Glutamatergic neuron (in vitro differentiated cells): ENCODE data around the gene UNC5C. TPM values are rescaled to one million over a fixed set of nuclear protein-coding genes. Genes with fewer than 3 reads are reported as not detected.

Experiments used
- DNase-seq: peaks from one replicate; pipeline ENCODE4 v3.0.0; 2022
- H3K27ac Mint-ChIP-seq: one replicate; pipeline ENCODE4 v1.8.0; 2020; ENCODE audit warnings: mild to moderate bottlenecking, mixed read lengths, inconsistent platforms; ENCODE audit not compliant: unreplicated experiment
- H3K27me3 Mint-ChIP-seq: one replicate; pipeline ENCODE4 v1.8.0; 2020; ENCODE audit warnings: mild to moderate bottlenecking, moderate library complexity, mixed read lengths, inconsistent platforms; ENCODE audit not compliant: unreplicated experiment
- H3K36me3 Mint-ChIP-seq: one replicate; pipeline ENCODE4 v1.8.0; 2020; ENCODE audit warnings: mild to moderate bottlenecking, mixed read lengths, inconsistent platforms; ENCODE audit not compliant: unreplicated experiment
- H3K4me1 Mint-ChIP-seq: one replicate; pipeline ENCODE4 v1.8.0; 2020; ENCODE audit warnings: mild to moderate bottlenecking, low read depth, mixed read lengths, inconsistent platforms; ENCODE audit not compliant: unreplicated experiment
- H3K4me3 Mint-ChIP-seq: one replicate; pipeline ENCODE4 v1.8.0; 2020; ENCODE audit warnings: mild to moderate bottlenecking, mixed read lengths, inconsistent platforms; ENCODE audit not compliant: unreplicated experiment
- H3K9me3 Mint-ChIP-seq: one replicate; pipeline ENCODE4 v1.8.0; 2020; ENCODE audit warnings: mild to moderate bottlenecking, moderate library complexity, mixed read lengths, inconsistent platforms; ENCODE audit not compliant: unreplicated experiment
- CTCF ChIP-seq: fragments of 200-600 bp; sonication (generic); IDR thresholded peaks from one replicate; pipeline ENCODE4 v1.5.0; 2021; ENCODE audit not compliant: partially characterized antibody, unreplicated experiment
- total RNA-seq: library from RNA; stranded (reverse); fragmentation: NEBNext Ultra II Directional; extraction: Animal tissue kit (Norgen Biotek cat#: 25700); gene quantifications from one replicate; pipeline ENCODE4 v1.2.1, GENCODE V29; 2021; ENCODE audit not compliant: unreplicated experiment

Gene UNC5C
- total RNA-seq, 1 donor from 2014 or later: 41.2 TPM

GRCh38 chr4:95360906-95361695 lies 187.7 kb downstream of the UNC5C start:
- no peak for TF ChIP-seq CTCF
- no peak overlapping the region for H3K4me3 Mint-ChIP-seq
- no peaks in the 10 kb centered on the region for H3K9me3 Mint-ChIP-seq
- H3K36me3 Mint-ChIP-seq: no peaks in the 10 kb centered on the region
- no peak overlapping the region for H3K27ac Mint-ChIP-seq
- no peak for DNase-seq
- no peaks in the 10 kb centered on the region for H3K27me3 Mint-ChIP-seq
- H3K4me1 Mint-ChIP-seq: no peaks in the 10 kb centered on the region

- Mint-ChIP-seq H3K36me3 (no peaks in the 10 kb centered on the region), H3K4me1 (no peaks in the 10 kb centered on the region), H3K4me3 (no peak overlapping the region), H3K9me3 (no peaks in the 10 kb centered on the region), H3K27ac (no peak overlapping the region), H3K27me3 (no peaks in the 10 kb centered on the region)
- no peak for TF ChIP-seq CTCF
- no peak for DNase-seq
These were observed 188.4 kb downstream of the UNC5C start for GRCh38 chr4:95360256-95360903.

- TF ChIP-seq CTCF: no peak
- no peak for DNase-seq
- no peak overlapping the region for H3K27ac Mint-ChIP-seq
- H3K27me3 Mint-ChIP-seq: no peaks in the 10 kb centered on the region
- no peaks in the 10 kb centered on the region for H3K4me1 Mint-ChIP-seq
- no peaks in the 10 kb centered on the region for H3K36me3 Mint-ChIP-seq
- H3K4me3 Mint-ChIP-seq: no peak overlapping the region
- no peaks in the 10 kb centered on the region for H3K9me3 Mint-ChIP-seq
These were observed 190.4 kb downstream of the UNC5C start for GRCh38 chr4:95358421-95358820.

GRCh38 chr4:95355021-95355420 lies 193.8 kb downstream of the UNC5C start:
- H3K4me1 Mint-ChIP-seq: no peaks in the 10 kb centered on the region
- no peaks in the 10 kb centered on the region for H3K36me3 Mint-ChIP-seq
- TF ChIP-seq CTCF: no peak
- H3K27ac Mint-ChIP-seq: no peak overlapping the region
- H3K27me3 Mint-ChIP-seq: no peaks in the 10 kb centered on the region
- DNase-seq: no peak
- H3K9me3 Mint-ChIP-seq: no peaks in the 10 kb centered on the region
- no peak overlapping the region for H3K4me3 Mint-ChIP-seq

- no peak for TF ChIP-seq CTCF
- H3K27me3 Mint-ChIP-seq: no peaks in the 10 kb centered on the region
- H3K36me3 Mint-ChIP-seq: peaks cover 13% of the 10 kb centered on the region
- no peak overlapping the region for H3K27ac Mint-ChIP-seq
- no peaks in the 10 kb centered on the region for H3K4me1 Mint-ChIP-seq
- H3K9me3 Mint-ChIP-seq: peaks cover 3% of the 10 kb centered on the region
- DNase-seq: no peak
- H3K4me3 Mint-ChIP-seq: no peak overlapping the region
These were observed 200.4 kb downstream of the UNC5C start for GRCh38 chr4:95348418-95348817.
